Stimulated activated naive CD8-positive, alpha-beta T cell treated with anti-CD3 and anti-CD28 coated beads, Interleukin-15, Interleukin-2, amounts not matched to agents 100 U/mL and 50 U/mL, for 24 hours (primary cell): Measurements from ENCODE around the gene RPA1.

ENCODE experiments used
- ATAC-seq: fragments of 150-1000 bp; cut with Tn5 transposase; one replicate; pipeline ENCODE4 v1.10.0; 2021
- DNase-seq: peaks from one replicate; pipeline ENCODE4 v3.0.0; 2021

RPA1 gene

GRCh38 chr17:1942666-1943435 is 113.0 kb downstream of the RPA1 start:
- no peak for DNase-seq
- ATAC-seq = no peak

GRCh38 chr17:1943436-1943831 is 113.6 kb downstream of the RPA1 start:
- no peak for DNase-seq
- no peak for ATAC-seq

- ATAC-seq (no peak), DNase-seq (no peak)
Observed at GRCh38 chr17:1945621-1946020, 115.8 kb downstream of the RPA1 start.

GRCh38 chr17:1946021-1946932 is 116.5 kb downstream of the RPA1 start:
- ATAC-seq (no peak), DNase-seq (no peak)

GRCh38 chr17:1947229-1947742 is 117.5 kb downstream of the RPA1 start:
- no peak for ATAC-seq
- no peak for DNase-seq

GRCh38 chr17:1947743-1948516 is 118.1 kb downstream of the RPA1 start:
- ATAC-seq = no peak

GRCh38 chr17:1948517-1948825 is 118.7 kb downstream of the RPA1 start:
- no peak for ATAC-seq
- DNase-seq = no peak

More at GRCh38 chr17:1947743-1948516, 118.1 kb downstream of the RPA1 start:
- DNase-seq = no peak
